HG03354 (cell line): Measurements from ENCODE around the gene SYNJ1.
"Not testable (repeated sequence)": the region's sequence is repeated elsewhere in the genome, so short reads cannot be mapped to it uniquely, and the experiment has no call there.

Source experiments
- ATAC-seq: cut with Tn5 transposase; IDR thresholded peaks from one replicate; pipeline ENCODE4 v1.9.1; 2021; ENCODE audit warnings: mild to moderate bottlenecking; ENCODE audit not compliant: unreplicated experiment, poor library complexity, severe bottlenecking

SYNJ1 gene

DNA sequence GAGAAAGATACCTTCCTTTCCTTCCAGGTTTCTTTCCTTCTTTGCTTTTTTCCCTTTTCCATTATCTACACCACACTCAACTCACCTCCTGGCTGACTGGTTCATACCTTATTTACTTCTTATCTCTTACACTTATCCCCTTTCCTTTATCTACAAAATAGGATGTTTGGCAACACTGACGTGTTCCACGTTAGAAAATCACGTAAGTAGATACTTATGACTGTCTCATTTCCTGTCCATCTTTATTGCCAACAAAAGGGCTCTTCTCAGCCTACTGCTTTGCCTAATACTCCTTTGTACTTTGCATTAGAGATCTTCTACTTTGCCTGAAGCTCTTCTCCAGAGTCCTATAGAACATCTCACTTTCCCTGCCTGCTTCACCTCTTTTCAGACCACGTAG, 25.1 kb downstream of the SYNJ1 start:
- ATAC-seq, result no peak

GRCh38 chr21:32698971-32699693, 28.7 kb downstream of the SYNJ1 start:
- ATAC-seq, result no peak

- no peak for ATAC-seq
Observed at GRCh38 chr21:32698286-32698685, 29.5 kb downstream of the SYNJ1 start.

DNA sequence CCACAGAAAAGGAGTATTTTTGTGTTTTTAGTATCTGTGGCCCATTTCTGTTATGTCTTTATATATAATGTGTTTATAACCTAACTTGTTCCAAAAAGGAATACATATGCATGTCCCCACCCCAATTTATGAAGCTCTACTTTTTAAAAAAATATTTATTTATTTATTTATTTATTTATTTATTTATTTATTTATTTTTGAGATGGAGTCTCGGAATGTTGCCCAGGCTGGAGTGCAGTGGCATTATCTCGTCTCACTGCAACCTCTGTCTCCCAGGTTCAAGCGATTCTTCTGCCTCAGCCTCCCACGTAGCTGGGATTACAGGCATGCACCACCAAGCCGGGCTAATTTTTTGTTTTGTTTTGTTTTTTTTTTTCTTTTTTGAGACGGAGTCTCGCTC, 32.3 kb downstream of the SYNJ1 start:
- not testable (repeated sequence) for ATAC-seq

DNA sequence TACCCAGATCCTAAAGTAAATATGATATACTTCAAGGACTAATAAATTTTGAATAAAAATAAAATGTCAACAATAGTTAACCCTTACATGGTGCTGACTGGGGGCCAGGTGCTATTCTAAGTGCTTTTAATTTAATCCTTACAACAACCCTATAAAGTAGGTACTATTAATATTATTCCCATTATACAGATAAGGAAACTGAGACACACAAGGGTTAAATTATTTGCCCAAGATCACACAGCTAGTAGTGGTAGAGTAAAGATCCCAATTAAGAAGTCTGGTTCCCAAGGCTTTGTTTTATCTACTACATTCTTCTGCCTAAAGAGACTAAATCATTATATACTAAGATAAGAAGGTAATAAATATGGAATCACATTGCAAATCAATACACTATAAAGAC, 34.2 kb downstream of the SYNJ1 start:
- ATAC-seq, result no peak

DNA sequence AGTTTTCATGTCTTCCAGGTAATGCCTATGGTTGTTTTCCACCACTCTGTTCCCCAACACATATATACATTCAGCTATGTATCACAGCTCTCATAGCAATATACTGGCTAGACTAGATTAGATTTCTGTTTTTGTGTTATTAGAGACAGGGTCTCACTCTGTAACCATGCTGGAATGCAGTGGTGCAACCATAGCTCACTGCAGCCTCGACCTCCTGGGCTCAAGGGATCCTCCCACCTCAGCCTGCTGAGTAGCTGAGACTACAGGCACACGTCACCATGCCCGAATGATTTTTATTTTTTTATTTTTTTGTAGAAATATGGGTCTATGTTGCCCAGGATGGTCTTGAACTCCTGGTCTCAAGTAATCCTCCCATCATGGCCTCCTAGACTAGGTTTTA, 37.7 kb downstream of the SYNJ1 start:
- no peak for ATAC-seq

DNA sequence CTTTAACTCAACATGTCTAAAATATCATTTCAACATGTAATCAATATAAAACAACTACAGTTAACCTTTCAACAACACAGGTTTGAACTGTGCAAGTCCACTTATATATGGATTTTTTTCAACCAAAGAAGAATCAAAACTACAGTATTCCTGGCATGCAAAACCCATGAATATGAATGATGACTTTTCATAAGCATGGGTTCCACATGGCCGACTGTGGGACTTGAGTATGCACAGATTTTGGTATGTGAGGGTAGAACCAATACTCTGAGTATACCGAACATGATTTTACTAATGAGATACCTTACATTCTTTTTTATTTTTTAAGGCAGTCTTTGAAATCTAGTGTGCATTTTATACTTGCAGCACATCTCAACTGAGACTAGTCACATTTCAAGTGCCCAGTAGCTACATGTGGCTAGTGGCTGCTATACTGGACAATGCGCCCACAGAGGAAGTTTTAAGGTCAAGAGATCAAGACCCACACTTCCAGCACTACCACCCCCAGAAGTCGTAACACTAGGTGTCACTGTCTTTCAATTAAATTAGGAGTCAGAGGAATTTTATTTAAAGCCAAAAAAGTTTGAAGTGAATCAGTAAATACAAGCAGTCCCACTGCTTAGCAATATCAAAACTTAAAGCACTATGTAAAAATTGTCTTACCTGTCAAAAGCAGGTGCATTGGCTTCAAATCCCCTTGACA, 40.0 kb downstream of the SYNJ1 start:
- ATAC-seq, result no peak

GRCh38 chr21:32682696-32683474, 44.9 kb downstream of the SYNJ1 start:
- peak; percentile 61 for ATAC-seq

DNA sequence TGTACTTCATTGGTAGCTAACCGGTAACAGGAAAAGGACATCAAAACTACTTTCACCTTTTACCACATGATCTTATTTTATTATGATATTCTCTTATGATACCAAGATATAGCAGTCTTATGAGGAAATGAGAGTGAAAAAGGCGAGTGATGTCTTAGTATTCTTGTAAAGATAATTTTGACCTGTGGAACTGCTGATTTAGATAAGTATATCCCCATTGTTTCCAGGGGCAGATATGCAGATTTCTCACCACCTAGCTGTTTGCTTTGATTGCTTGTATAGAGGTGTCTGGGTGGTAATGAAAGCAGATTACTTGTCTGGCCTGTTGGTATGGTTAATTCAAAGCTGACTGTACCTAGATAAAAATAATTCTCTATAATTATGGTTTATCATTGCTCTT, 53.1 kb downstream of the SYNJ1 start:
- ATAC-seq, result no peak

DNA sequence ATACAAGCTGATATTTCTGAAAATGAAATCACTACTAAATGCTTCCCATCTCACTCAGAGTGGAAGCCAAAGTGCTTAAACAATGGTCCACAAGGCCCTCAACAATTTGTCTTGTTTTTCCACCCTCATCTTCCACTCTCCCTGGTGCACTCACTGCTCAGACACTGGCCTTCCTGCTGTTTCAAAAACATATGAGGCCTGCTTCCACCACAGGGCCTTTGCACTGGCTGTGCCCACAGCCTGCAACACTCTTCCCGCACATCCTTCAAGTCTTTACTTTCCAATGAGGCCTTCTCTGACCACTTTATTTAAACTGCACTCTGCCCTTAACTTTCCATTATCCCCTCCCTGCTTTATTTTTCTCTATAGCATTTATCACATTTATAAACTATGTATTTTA, 53.8 kb downstream of the SYNJ1 start:
- no peak for ATAC-seq

GRCh38 chr21:32666258-32666657, 61.6 kb downstream of the SYNJ1 start:
- no peak for ATAC-seq

GRCh38 chr21:32664095-32664494, 63.7 kb downstream of the SYNJ1 start:
- ATAC-seq, result not testable (repeated sequence)

DNA sequence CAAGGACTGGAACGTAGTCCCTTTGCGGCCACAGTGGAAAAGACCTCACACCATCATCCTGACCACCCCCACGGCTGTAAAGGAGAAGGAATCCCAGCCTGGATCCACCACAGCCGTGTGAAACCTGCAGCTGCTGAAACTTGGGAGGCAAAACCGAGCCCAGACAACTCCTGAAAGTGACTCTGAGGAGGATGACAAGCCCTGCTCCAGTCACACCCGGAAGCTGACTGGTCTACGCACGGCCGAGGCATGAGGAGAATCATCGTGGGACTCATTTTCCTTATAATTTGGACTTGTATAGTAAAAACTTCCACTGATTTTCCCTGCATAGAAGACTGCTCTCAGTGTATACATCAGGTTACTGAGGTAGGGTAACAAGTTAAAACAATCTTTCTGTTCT, 65.8 kb downstream of the SYNJ1 start:
- ATAC-seq, result not testable (repeated sequence)

DNA sequence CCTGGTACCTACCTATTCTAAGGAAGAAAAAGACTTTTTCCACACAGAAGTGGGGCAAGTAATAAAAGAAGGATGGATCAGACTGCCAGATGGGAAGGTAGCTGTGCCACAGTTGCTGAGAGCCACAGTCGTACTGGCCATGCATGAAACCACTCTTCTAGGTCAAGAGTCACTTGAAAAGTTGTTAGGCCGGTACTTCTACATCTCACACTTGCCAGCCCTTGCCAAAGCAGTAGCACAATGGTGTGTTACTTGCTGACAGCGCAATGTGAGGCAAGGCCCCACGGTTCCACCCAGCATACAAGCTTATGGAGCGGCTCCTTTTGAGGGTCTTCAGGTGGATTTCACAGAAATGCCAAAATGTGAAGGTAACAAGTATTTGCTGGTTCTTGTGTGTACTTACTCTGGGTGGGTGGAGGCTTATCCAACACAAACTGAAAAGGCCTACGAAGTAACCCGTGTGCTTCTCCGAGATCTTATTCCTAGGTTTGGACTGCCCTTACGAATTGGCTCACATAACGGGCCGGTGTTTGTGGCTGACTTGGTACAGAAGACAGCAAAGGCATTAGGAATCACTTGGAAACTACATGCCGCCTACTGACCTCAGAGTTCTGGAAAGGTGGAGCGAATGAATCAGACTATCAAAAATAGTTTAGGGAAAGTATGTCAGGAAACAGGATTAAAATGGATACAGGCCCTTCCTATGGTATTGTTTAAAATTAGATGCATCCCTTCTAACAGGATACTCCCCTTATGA, 66.6 kb downstream of the SYNJ1 start:
- ATAC-seq, result not testable (repeated sequence)

GRCh38 chr21:32658524-32658923, 69.3 kb downstream of the SYNJ1 start:
- ATAC-seq, result no peak

DNA sequence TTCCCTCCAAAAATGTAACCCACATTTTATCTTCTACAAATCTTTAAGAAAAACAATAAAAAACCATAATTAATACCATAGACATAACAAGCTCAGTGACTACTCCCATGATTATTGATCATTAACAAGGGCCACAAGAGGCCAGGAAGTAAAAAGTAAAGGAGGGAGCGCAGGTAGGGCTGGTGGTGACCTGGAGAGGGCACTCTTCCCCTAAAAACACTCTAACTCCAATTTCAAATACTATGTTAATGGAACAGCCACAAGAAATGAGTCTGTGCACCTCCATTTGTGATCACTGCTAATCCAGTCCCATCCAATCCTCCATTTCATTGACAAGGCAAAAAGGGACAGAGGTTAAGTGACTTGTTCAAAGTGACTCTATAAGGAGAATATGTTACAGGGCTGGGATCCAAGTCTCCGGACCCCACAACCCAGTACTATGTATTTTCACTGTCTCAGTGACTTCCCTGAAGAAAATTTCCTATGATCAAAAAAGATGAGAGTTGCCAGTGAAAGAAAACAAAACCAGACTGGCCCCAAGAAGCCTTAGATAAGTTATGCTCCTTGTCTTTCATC, 74.4 kb downstream of the SYNJ1 start:
- peak; percentile 83 for ATAC-seq

DNA sequence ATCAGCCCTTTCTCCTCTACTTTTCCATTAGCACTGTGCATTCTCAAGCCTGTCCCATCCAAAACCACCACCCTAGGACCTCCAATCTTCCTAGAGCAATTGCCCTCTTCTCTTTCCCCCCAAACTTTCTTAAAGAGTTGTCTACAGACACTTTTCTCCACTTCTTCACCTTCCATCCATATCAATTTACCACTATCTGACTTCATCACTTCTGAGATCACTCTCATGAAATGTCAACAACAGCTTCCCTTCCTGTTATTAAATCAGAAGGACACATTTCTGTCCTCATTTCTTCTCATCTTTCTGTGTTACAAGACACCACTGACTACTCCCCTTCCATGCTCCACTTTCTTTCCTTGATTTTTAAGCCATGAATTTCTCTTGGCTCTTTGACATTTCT, 79.6 kb downstream of the SYNJ1 start:
- ATAC-seq, result no peak

DNA sequence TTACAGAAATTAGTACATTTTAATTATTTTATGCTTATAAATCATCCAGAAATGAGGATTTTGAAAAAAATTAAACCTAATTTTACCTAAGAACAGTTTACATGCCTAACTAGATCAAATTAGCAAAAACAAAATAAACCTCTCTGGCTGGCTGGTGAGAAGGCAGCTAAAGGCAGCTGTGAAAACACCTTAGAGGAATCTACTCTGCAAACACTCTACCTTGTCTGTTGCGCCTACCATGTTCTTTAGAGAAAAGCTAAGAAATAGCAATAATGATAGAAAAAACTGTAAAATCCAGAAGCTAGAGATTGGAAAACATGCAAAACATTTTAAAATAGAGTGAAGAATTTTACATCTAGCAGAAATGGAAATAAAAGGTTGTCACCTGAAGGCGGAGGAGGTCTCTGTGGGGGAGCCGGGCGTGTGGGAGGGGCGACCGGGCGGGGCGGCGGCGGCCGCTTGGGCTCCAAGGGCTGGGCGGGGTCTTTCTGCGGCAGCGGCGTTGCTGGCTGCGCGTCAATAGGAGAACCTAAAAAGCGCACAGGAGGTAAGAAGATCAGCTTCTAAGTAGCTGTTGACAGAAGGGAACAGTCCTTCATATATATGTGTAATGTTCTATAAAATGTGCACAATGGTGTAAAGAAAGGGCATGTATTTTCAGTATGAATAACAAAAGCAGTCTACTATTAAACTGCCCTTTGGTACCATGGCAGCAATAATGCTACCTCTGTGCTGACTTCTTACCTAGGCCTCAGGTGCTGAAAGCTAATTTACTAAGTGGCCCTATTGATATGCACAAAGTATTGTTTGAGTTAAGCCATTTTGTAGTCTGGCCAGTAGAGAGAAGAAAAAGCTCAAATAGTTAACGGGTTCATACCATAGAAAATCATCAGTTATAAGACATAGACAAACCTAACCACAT, 82.3 kb downstream of the SYNJ1 start:
- ATAC-seq, result no peak
